Liver (tissue), 9 donors: Measurements from ENCODE around the gene ANXA7. TPM values are rescaled to one million over a fixed set of nuclear protein-coding genes. Genes with fewer than 3 reads are reported as not detected.

Experiments used
- DNase-seq: peaks from one replicate; pipeline ENCODE4 v3.0.0-alpha.2; 2017; ENCODE audit warnings: low spot score
- H3K27ac ChIP-seq, 2 donors: one replicate each; pipeline ENCODE4 v1.7.0; 2013; ENCODE audit warnings: inconsistent platforms in 2 of 2, low read length in 2 of 2, control low read depth in 1 of 2, low read depth in 1 of 2, mild to moderate bottlenecking in 1 of 2
- H3K27me3 ChIP-seq, 4 donors: one replicate each; pipeline versions ENCODE4 v1.6.1 to v1.7.0; 2013; ENCODE audit warnings: low read length in 3 of 4, inconsistent platforms in 1 of 4, mild to moderate bottlenecking in 1 of 4, moderate library complexity in 1 of 4; ENCODE audit not compliant: control insufficient read depth in 4 of 4, insufficient read depth in 4 of 4
- H3K36me3 ChIP-seq, 4 donors: one replicate each; pipeline versions ENCODE4 v1.6.1 to v1.7.0; 2013; ENCODE audit warnings: low read length in 3 of 4, mild to moderate bottlenecking in 3 of 4, low read depth in 1 of 4, moderate library complexity in 1 of 4; ENCODE audit not compliant: control insufficient read depth in 4 of 4, insufficient read depth in 3 of 4
- H3K4me1 ChIP-seq, 4 donors: one replicate each; pipeline versions ENCODE4 v1.6.1 to v1.7.0; 2013; ENCODE audit warnings: low read length in 3 of 4, mild to moderate bottlenecking in 3 of 4, moderate library complexity in 1 of 4; ENCODE audit not compliant: control insufficient read depth in 4 of 4, insufficient read depth in 4 of 4
- H3K4me3 ChIP-seq, 3 donors: one replicate each; pipeline versions ENCODE4 v1.6.1 to v1.7.0; 2013; ENCODE audit warnings: low read length in 3 of 3, control low read depth in 1 of 3, low read depth in 1 of 3, mild to moderate bottlenecking in 1 of 3
- H3K9ac ChIP-seq, 2 donors: one replicate each; pipeline ENCODE4 v1.7.0; 2013; ENCODE audit warnings: low read length in 2 of 2, mild to moderate bottlenecking in 2 of 2, moderate library complexity in 2 of 2, control low read depth in 1 of 2, low read depth in 1 of 2
- H3K9me3 ChIP-seq, 4 donors: one replicate each; pipeline versions ENCODE4 v1.6.1 to v1.7.0; 2013; ENCODE audit warnings: low read length in 3 of 4; ENCODE audit not compliant: control insufficient read depth in 4 of 4
- ATF3 ChIP-seq: IDR thresholded peaks from 2 replicates; pipeline ENCODE4 v1.6.1; 2016; ENCODE audit warnings: antibody characterized with exemption
- CTCF ChIP-seq: fragments of 150-350 bp; IDR thresholded peaks from 2 replicates; pipeline ENCODE4 v1.5.1; 2017; ENCODE audit warnings: improper control_type of control experiment, low read depth, low read length; ENCODE audit not compliant: missing input control
- FOXA1 ChIP-seq: IDR thresholded peaks from 2 replicates; pipeline ENCODE4 v1.6.1; 2016; ENCODE audit warnings: antibody characterized with exemption
- GABPA ChIP-seq, 2 donors: IDR thresholded peaks in 1 of 2; conservative IDR thresholded peaks in 1 of 2; 2 replicates each; pipeline ENCODE4 v1.6.1; 2016; ENCODE audit warnings: antibody characterized with exemption in 2 of 2, mild to moderate bottlenecking in 1 of 2, moderate library complexity in 1 of 2
- HNF4A ChIP-seq, 2 donors: conservative IDR thresholded peaks; 2 replicates each; pipeline ENCODE4 v1.6.1; 2016; ENCODE audit warnings: antibody characterized with exemption in 2 of 2, mild to moderate bottlenecking in 2 of 2
- JUND ChIP-seq, 2 donors: IDR thresholded peaks; 2 replicates each; pipeline ENCODE4 v1.6.1; 2016; ENCODE audit warnings: antibody characterized with exemption in 2 of 2
- MAX ChIP-seq: IDR thresholded peaks from 2 replicates; pipeline ENCODE4 v1.6.1; 2016; ENCODE audit warnings: antibody characterized with exemption
- NR2F2 ChIP-seq: IDR thresholded peaks from 2 replicates; pipeline ENCODE4 v1.6.1; 2016; ENCODE audit warnings: antibody characterized with exemption
- RAD21 ChIP-seq, 2 donors: IDR thresholded peaks; 2 replicates each; pipeline ENCODE4 v1.6.1; 2016; ENCODE audit warnings: antibody characterized with exemption in 2 of 2, mild to moderate bottlenecking in 2 of 2
- REST ChIP-seq: IDR thresholded peaks from 2 replicates; pipeline ENCODE4 v1.6.1; 2016; ENCODE audit warnings: antibody characterized with exemption, mild to moderate bottlenecking
- RXRA ChIP-seq, 2 donors: IDR thresholded peaks; 2 replicates each; pipeline ENCODE4 v1.6.1; 2017 to 2018; ENCODE audit warnings: antibody characterized with exemption in 2 of 2, mild to moderate bottlenecking in 1 of 2
- ZBTB33 ChIP-seq: IDR thresholded peaks from 2 replicates; pipeline ENCODE4 v1.6.1; 2016; ENCODE audit warnings: antibody characterized with exemption
- WGBS: extraction: QIAGEN DNeasy Blood & Tissue Kit; methylation state at CpG from one replicate; pipeline ENCODE4 v1.1.7; 2013; 5-methylcytosine and 5-hydroxymethylcytosine counted together
- polyA plus RNA-seq, 2 donors: library from polyadenylated mRNA; stranded (reverse) in 1 of 2; unstranded in 1 of 2; fragments of 200-250 nt in 1 of 2; fragments of >200 nt in 1 of 2; fragmentation: Nextera tagmentation in 1 of 2; extraction: Ambion mirVana in 1 of 2; gene quantifications; one replicate each; pipeline versions ENCODE4 v1.2.1 to v1.2.3, GENCODE V29; 2013 to 2015
- total RNA-seq, 2 donors: library from RNA; depleted of rRNA; stranded (reverse); fragments of >200 nt; gene quantifications; one replicate each; pipeline ENCODE4 v1.2.3, GENCODE V29; 2014
- donor health status: healthy.
- donor health status: healthy.
- donor health status: healthy.
- donor health status: healthy.
- donor health status: healthy.

ANXA7 gene
- total and polyA plus RNA-seq, 4 donors: 71.6 to 93.4 (median 90.0) TPM

GRCh38 chr10:73386583-73386982, 27.3 kb downstream of the ANXA7 start:
- Histone ChIP-seq H3K36me3 (peaks cover 16 to 70% (median 62%) of the 10 kb centered on the region in 4 donors), H3K9me3 (no peaks in the 10 kb centered on the region), H3K27ac (no peak overlapping the region), H3K9ac (no peak overlapping the region), H3K4me1 (no peaks in the 10 kb centered on the region), H3K27me3 (no peaks in the 10 kb centered on the region), H3K4me3 (no peak overlapping the region)
- TF ChIP-seq RAD21 (IDR thresholded peaks at IDR 0.05): no peak
- TF ChIP-seq MAX: no peak
- no peak for TF ChIP-seq RXRA (IDR thresholded peaks at IDR 0.05)
- TF ChIP-seq ATF3: no peak
- TF ChIP-seq JUND (IDR thresholded peaks at IDR 0.05): no peak
- no peak for TF ChIP-seq NR2F2
- TF ChIP-seq REST: no peak
- TF ChIP-seq CTCF: no peak
- DNase-seq: no peak
- 93% methylated on average over 7 of the region's 7 CpGs for WGBS

- Histone ChIP-seq H3K9ac (no peak overlapping the region), H3K4me3 (no peak overlapping the region), H3K36me3 (peaks cover 19 to 80% (median 67%) of the 10 kb centered on the region in 4 donors), H3K27me3 (no peaks in the 10 kb centered on the region), H3K4me1 (no peaks in the 10 kb centered on the region), H3K9me3 (no peaks in the 10 kb centered on the region), H3K27ac (no peak overlapping the region)
- 86% methylated on average over 1 of the region's 1 CpG for WGBS
- TF ChIP-seq FOXA1 (no peak), GABPA (IDR thresholded peaks at IDR 0.05 in 1 of 2, conservative IDR thresholded peaks at IDR 0.05 in 1 of 2) (no peak), HNF4A (conservative IDR thresholded peaks at IDR 0.05) (no peak), CTCF (no peak), ZBTB33 (no peak), NR2F2 (no peak)
- no peak for DNase-seq
Observed at GRCh38 chr10:73379064-73379748, 34.7 kb downstream of the ANXA7 start.
